Osteoblast (primary cell): ENCODE results near the gene UTS2. TPM values are rescaled to one million over a fixed set of nuclear protein-coding genes. Genes with fewer than 3 reads are reported as not detected.
A peak's percentile ranks its signal among the peaks of the same experiment; 100 is the strongest.

Experiments
- DNase-seq: peaks from one replicate; pipeline ENCODE4 v3.0.0; 2011; ENCODE audit warnings: low spot score, mixed read lengths; ENCODE audit not compliant: insufficient read length; ENCODE audit errors: missing footprints
- H2AFZ ChIP-seq: 2 replicates; pipeline ENCODE4 v1.6.0; 2011; ENCODE audit warnings: mild to moderate bottlenecking, low read length
- H3K27ac ChIP-seq: 2 replicates; pipeline ENCODE4 v1.5.1; 2011; ENCODE audit warnings: mild to moderate bottlenecking, low read depth, low read length, moderate library complexity
- H3K27me3 ChIP-seq: 2 replicates; pipeline ENCODE4 v1.6.0; 2012; ENCODE audit warnings: mild to moderate bottlenecking, control low read depth, inconsistent platforms, low read length, moderate library complexity; ENCODE audit not compliant: insufficient read depth
- H3K36me3 ChIP-seq: 2 replicates; pipeline ENCODE4 v1.5.1; 2011; ENCODE audit warnings: mild to moderate bottlenecking, low read length, control low read depth, moderate library complexity; ENCODE audit not compliant: insufficient read depth
- H3K4me1 ChIP-seq: 2 replicates; pipeline ENCODE4 v1.5.1; 2011; ENCODE audit warnings: mild to moderate bottlenecking, low read length, control low read depth, moderate library complexity; ENCODE audit not compliant: insufficient read depth
- H3K4me2 ChIP-seq: 2 replicates; pipeline ENCODE4 v1.6.0; 2011; ENCODE audit warnings: mild to moderate bottlenecking, low read length; ENCODE audit not compliant: insufficient read depth
- H3K4me3 ChIP-seq: fragments of 200-600 bp; sonication (generic); 3 replicates; pipeline ENCODE4 v1.5.1; 2012; ENCODE audit warnings: mild to moderate bottlenecking, low read length, inconsistent platforms; ENCODE audit not compliant: insufficient read depth
- H3K79me2 ChIP-seq: 2 replicates; pipeline ENCODE4 v1.6.0; 2012; ENCODE audit warnings: mild to moderate bottlenecking, low read length, control low read depth, inconsistent platforms; ENCODE audit not compliant: insufficient read depth
- H3K9me3 ChIP-seq: 2 replicates; pipeline ENCODE4 v1.5.1; 2011; ENCODE audit warnings: low read depth, low read length, control low read depth
- H4K20me1 ChIP-seq: 2 replicates; pipeline ENCODE4 v1.6.0; 2012; ENCODE audit warnings: mild to moderate bottlenecking, low read length, control low read depth; ENCODE audit not compliant: insufficient read depth
- total RNA-seq: library from RNA; depleted of rRNA; stranded (reverse); fragments of >200 nt; gene quantifications from 2 replicates; pipeline ENCODE4 v1.2.3, GENCODE V29; 2012
- TF ChIP-seq, protein P1 (sequence below): IDR thresholded peaks from 2 replicates; pipeline ENCODE4 v1.5.1; 2011; ENCODE audit warnings: mild to moderate bottlenecking, low read depth, low read length, moderate library complexity; ENCODE audit errors: extremely low read depth

Gene UTS2
- total RNA-seq, 1 donor: under 0.01 TPM

DNA sequence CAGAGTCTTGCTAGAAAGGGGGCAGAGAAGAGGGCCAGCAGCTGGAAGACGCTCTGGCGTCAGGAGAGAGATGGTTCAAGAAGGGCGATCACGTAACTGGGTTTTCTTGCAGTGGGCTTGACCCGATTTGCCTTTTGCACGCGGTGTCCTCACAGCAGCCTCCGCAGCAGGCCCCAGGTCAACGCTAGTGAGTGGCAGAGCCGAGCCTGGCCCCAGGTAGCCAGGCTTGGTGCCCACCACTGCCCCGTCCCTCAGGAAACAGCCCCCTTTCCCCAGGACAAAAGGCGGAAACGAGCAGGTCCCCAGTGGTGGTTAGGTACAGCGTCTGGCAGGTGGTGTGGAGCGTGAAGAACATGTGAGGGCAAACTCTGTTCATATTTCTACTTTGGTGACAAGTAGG lies 8.6 kb upstream of the UTS2 start:
- no peaks in the 10 kb centered on the region for H3K9me3 ChIP-seq
- no peak overlapping the region for H3K4me2 ChIP-seq
- DNase-seq: no peak
- H4K20me1 ChIP-seq: no peaks in the 10 kb centered on the region
- no peaks in the 10 kb centered on the region for H3K27me3 ChIP-seq
- H3K4me1 ChIP-seq: no peaks in the 10 kb centered on the region
- H2AFZ ChIP-seq: no peak overlapping the region
- H3K79me2 ChIP-seq: no peaks in the 10 kb centered on the region
- no peak overlapping the region for H3K4me3 ChIP-seq
- TF ChIP-seq, protein P1, sequence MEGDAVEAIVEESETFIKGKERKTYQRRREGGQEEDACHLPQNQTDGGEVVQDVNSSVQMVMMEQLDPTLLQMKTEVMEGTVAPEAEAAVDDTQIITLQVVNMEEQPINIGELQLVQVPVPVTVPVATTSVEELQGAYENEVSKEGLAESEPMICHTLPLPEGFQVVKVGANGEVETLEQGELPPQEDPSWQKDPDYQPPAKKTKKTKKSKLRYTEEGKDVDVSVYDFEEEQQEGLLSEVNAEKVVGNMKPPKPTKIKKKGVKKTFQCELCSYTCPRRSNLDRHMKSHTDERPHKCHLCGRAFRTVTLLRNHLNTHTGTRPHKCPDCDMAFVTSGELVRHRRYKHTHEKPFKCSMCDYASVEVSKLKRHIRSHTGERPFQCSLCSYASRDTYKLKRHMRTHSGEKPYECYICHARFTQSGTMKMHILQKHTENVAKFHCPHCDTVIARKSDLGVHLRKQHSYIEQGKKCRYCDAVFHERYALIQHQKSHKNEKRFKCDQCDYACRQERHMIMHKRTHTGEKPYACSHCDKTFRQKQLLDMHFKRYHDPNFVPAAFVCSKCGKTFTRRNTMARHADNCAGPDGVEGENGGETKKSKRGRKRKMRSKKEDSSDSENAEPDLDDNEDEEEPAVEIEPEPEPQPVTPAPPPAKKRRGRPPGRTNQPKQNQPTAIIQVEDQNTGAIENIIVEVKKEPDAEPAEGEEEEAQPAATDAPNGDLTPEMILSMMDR: no peak
- no peak overlapping the region for H3K27ac ChIP-seq
- H3K36me3 ChIP-seq: no peaks in the 10 kb centered on the region

DNA sequence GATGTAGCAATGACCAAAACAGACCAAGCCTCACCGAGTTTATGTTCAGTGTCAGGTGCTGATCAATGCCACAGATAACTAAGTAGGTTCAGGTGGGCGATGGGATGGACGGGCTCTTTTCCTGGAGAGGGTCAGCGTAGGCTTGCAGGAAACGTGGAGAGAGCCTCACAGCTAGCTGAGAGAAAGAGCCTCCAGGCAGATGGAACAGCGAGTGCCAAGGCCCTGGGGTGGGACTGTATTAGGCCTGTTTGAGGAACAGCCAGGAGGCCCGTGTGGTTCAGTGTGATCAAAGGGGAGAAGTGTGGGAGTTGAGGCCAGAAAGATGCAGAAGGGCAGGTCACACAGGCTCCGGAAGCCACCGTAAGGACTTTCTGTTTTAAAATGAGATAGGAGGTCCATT lies 7.3 kb upstream of the UTS2 start:
- no peak overlapping the region for H3K4me2 ChIP-seq
- H4K20me1 ChIP-seq: no peaks in the 10 kb centered on the region
- H2AFZ ChIP-seq: no peak overlapping the region
- H3K9me3 ChIP-seq: no peaks in the 10 kb centered on the region
- no peak overlapping the region for H3K4me3 ChIP-seq
- peak; percentile 55 for DNase-seq
- no peaks in the 10 kb centered on the region for H3K36me3 ChIP-seq
- no peaks in the 10 kb centered on the region for H3K79me2 ChIP-seq
- no peaks in the 10 kb centered on the region for H3K27me3 ChIP-seq
- H3K4me1 ChIP-seq: no peaks in the 10 kb centered on the region
- TF ChIP-seq, protein P1: no peak
- H3K27ac ChIP-seq: no peak overlapping the region

DNA sequence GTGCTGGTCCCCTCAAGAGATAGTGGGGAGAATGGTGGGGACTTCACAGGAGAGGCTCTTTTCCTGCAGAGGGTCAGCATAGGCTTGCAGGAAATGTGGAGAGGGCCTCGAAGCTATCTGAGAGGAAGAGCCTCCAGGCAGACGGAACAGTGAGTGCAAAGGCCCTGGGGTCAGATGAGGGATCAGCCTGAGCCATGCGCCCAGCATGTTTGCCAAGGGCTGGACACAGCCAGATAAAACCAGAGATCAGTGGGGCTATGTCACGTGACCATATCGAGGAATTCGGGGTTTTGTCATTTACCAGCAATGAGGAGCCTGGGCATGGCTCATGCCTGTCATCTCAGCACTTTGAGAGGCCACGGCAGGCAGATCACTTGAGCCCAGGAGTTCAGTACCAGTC lies 6.5 kb upstream of the UTS2 start:
- H4K20me1 ChIP-seq: no peaks in the 10 kb centered on the region

DNA sequence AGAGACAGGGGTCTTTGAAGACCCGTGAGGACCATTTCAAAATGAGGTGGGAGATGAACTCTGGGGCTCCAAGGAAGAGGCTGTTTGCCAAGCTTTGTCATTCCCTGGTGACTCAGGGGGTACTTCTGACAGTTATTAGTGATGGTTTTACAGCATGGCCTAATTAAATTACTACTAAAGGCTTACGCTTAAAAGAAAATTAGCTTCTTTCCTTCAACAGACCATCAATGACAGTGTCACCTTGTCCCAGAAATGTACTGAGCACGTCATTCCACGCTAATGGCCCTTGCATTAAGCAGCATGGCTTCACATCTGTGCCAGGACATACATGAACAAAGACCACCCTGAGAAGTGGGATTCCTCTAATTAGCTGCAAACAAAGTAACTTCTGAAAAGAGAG lies 5.1 kb upstream of the UTS2 start:
- Histone ChIP-seq H3K27ac (no peak overlapping the region), H3K4me2 (no peak overlapping the region), H3K79me2 (no peaks in the 10 kb centered on the region), H3K9me3 (no peaks in the 10 kb centered on the region), H3K27me3 (no peaks in the 10 kb centered on the region), H3K4me1 (no peaks in the 10 kb centered on the region), H3K36me3 (no peaks in the 10 kb centered on the region), H2AFZ (no peak overlapping the region), H3K4me3 (no peak overlapping the region), H4K20me1 (no peaks in the 10 kb centered on the region)
- DNase-seq: peak; percentile 84
- TF ChIP-seq, protein P1: no peak

More for the DNA sequence above, 6.5 kb upstream of the UTS2 start:
- Histone ChIP-seq H3K36me3 (no peaks in the 10 kb centered on the region), H3K4me2 (no peak overlapping the region), H2AFZ (no peak overlapping the region), H3K79me2 (no peaks in the 10 kb centered on the region), H3K4me3 (no peak overlapping the region), H3K27ac (no peak overlapping the region), H3K4me1 (no peaks in the 10 kb centered on the region), H3K9me3 (no peaks in the 10 kb centered on the region), H3K27me3 (no peaks in the 10 kb centered on the region)
- DNase-seq: peak; percentile 75
- TF ChIP-seq, protein P1: no peak
